SU-DHL-6 (cell line): ENCODE results near the gene CRTAP.

Experiments
- EZH2phosphoT487 ChIP-seq: fragments of 200-600 bp; sonication (generic), shearing (Covaris generic); conservative IDR thresholded peaks from 2 replicates; pipeline ENCODE4 v1.6.1; 2018; ENCODE audit warnings: mild to moderate bottlenecking, antibody characterized with exemption, low read length, moderate library complexity, mixed read lengths
- TF ChIP-seq, protein P1 (sequence below): fragments of 200-600 bp; sonication (generic); IDR thresholded peaks from one replicate; pipeline ENCODE4 v1.5.1; 2017; ENCODE audit warnings: antibody characterized with exemption, mild to moderate bottlenecking, low read length, moderate library complexity; ENCODE audit not compliant: insufficient read depth, poor library complexity, severe bottlenecking

DNA sequence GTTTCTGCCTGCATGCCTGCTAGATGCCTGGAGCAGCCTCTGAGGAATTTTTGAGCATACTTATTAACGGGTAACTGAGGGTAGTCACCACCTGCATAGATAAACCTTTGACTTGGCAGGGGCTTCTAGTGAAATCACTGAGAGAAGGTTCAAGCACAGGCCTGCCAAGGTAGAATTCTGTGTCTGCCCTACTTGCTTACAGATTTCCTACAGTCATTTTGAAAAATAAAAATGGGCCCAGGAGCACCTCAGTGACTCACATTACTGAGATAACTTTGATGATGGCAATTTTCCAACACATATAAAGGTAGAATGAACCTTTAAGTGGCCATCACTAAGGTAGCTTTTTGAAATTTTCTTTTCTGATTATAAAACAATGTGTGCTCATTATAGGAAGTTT is 10.8 kb downstream of the CRTAP start:
- TF ChIP-seq, protein P1, sequence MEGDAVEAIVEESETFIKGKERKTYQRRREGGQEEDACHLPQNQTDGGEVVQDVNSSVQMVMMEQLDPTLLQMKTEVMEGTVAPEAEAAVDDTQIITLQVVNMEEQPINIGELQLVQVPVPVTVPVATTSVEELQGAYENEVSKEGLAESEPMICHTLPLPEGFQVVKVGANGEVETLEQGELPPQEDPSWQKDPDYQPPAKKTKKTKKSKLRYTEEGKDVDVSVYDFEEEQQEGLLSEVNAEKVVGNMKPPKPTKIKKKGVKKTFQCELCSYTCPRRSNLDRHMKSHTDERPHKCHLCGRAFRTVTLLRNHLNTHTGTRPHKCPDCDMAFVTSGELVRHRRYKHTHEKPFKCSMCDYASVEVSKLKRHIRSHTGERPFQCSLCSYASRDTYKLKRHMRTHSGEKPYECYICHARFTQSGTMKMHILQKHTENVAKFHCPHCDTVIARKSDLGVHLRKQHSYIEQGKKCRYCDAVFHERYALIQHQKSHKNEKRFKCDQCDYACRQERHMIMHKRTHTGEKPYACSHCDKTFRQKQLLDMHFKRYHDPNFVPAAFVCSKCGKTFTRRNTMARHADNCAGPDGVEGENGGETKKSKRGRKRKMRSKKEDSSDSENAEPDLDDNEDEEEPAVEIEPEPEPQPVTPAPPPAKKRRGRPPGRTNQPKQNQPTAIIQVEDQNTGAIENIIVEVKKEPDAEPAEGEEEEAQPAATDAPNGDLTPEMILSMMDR: no peak
- TF ChIP-seq EZH2phosphoT487: no peak
